ENCODE results near the gene PUS1.

PUS1 gene

DNA sequence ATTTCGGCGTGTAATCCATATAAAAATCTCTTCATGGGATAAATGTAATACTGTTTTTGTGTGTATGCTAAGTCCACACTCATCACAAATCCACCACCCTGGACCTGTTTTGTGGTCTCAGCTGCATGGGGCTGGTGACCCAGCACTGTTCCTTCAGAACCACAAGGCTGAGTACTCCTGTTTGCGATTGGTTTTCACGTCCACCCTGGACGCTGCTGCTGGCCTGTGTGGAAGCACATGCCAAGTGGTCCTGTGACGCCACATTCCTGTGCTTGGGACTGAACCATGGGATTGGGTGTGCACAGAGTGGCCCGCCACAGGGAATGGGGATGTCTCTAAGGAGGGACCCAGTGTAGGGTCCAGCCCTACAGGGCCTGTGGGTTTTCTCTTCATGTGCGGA is 4.3 kb downstream of the PUS1 start:
- TF ChIP-seq, protein P1, sequence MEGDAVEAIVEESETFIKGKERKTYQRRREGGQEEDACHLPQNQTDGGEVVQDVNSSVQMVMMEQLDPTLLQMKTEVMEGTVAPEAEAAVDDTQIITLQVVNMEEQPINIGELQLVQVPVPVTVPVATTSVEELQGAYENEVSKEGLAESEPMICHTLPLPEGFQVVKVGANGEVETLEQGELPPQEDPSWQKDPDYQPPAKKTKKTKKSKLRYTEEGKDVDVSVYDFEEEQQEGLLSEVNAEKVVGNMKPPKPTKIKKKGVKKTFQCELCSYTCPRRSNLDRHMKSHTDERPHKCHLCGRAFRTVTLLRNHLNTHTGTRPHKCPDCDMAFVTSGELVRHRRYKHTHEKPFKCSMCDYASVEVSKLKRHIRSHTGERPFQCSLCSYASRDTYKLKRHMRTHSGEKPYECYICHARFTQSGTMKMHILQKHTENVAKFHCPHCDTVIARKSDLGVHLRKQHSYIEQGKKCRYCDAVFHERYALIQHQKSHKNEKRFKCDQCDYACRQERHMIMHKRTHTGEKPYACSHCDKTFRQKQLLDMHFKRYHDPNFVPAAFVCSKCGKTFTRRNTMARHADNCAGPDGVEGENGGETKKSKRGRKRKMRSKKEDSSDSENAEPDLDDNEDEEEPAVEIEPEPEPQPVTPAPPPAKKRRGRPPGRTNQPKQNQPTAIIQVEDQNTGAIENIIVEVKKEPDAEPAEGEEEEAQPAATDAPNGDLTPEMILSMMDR (conservative IDR thresholded peaks at IDR 0.05) = no peak
- no peak overlapping the region for H3K27ac ChIP-seq

DNA sequence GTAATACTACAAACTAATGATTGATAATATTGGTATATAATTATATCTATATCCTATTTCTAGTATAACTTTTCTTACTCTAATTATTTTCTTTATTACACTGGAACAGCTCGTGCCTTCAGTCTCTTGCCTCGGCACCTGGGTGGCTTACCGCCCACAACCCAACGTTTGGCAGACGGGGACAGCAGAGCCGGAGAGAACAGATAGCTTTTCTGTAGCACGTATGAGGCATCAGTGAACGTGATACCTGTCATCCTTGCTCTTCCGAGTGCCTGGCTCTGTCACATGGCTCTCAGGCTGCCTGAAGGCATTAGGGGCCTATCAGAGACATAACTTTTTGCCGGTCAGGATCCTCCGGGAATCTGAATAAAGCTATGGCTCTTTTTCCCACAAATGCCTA is 5.5 kb downstream of the PUS1 start:
- no peak overlapping the region for H3K27ac ChIP-seq
- TF ChIP-seq, protein P1 (conservative IDR thresholded peaks at IDR 0.05) = no peak

DNA sequence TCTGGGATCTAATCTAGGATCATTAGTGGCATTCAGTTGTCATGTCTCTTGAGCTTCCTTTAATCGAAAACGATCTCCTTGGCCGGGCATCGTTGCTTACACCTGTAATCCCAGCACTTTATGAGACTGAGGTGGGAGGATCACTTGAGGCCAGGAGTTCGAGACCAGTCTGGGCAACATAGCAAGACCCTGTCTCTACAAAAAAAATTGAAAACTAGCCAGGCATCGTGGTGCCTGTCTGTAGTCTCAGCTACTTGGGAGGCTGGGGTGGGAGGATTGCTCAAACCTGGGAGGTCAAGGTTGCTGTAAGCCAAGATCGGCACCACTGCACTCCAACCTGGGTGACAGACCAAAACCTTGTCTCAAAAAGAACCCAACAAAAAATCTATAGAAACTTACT is 9.0 kb downstream of the PUS1 start:
- TF ChIP-seq, protein P1 (conservative IDR thresholded peaks at IDR 0.05) = no peak
- H3K27ac ChIP-seq = no peak overlapping the region

DNA sequence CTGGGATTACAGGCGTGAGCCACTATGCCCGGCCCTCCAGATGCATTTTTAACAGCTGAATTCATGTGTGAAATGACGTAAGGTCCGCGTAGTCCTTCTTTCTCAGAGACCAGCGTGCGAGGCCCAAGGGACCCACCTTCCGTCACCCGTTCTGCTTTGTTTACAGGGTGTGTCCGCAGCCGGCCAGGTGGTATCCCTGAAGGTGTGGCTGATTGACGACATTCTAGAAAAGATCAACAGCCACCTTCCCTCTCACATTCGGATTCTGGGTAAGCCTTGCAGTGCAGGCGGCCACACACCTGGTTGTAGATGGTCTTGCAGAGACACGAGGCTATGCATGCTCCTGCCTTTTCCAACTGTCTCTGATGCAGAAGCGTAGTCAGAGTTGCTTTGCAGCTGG is 9.9 kb downstream of the PUS1 start:
- TF ChIP-seq, protein P1 (conservative IDR thresholded peaks at IDR 0.05) = no peak
- H3K27ac ChIP-seq = no peak overlapping the region

DNA sequence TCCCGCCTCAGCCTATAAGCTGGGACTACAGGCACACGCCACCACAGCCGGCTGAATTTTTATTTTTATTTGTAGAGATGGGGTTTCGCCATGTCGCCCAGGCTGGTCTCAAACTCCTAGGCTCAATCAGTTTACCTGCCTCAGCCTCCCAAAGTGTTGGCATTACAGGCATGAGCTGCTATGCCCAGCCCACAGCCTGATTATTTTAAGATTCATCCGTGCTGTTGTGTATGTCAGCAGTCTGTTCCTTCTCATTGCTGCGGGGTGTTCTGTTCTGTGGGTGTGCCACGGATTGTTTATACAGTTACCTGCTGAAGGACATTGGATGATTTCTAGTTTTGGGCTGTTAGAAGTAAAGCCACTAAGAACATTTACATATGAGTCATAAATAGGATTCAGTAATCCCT is 11.1 kb downstream of the PUS1 start:
- H3K27ac ChIP-seq = no peak overlapping the region
- TF ChIP-seq, protein P1 (conservative IDR thresholded peaks at IDR 0.05) = no peak

DNA sequence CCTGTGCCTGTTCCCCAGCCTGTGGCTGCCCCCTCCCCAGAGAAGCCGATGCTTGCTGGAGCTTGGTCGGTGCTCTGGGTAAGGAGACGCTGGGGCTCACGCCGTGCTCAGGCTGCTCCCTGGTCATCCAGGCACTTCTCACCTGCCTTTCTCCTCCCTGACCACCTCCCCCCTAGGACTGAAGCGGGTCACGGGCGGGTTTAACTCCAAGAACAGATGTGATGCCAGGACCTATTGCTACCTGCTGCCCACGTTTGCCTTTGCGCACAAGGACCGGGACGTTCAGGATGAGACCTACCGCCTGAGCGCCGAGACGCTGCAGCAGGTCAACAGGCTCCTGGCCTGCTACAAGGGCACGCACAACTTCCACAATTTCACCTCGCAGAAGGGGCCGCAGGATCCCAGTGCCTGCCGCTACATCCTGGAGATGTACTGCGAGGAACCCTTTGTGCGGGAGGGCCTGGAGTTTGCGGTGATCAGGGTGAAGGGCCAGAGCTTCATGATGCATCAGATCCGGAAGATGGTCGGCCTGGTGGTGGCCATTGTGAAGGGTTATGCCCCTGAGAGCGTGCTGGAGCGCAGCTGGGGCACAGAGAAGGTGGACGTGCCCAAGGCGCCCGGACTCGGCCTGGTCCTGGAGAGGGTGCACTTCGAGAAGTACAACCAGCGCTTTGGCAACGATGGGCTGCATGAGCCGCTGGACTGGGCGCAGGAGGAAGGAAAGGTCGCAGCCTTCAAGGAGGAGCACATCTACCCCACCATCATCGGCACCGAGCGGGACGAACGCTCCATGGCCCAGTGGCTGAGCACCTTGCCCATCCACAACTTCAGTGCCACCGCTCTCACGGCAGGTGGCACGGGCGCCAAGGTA is 12.3 kb downstream of the PUS1 start:
- H3K27ac ChIP-seq = no peak overlapping the region
- TF ChIP-seq, protein P1 (conservative IDR thresholded peaks at IDR 0.05) = no peak

DNA sequence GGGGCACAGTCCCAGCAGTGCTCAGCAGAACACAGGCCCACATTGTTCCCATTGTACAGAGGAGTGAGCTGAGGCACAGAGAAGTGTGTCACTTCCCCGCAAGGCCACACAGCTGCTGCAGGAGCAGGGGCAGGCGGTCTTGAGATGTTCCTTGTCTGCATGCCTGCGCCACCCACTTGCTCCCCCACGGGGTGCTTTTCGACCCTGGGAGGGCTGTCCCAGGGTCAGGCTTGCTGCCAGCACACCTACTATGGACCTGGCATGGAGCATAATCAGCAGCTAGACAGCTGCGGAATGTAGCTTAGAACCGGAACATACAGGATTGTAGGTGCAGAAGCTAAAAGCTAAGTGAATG is 12.9 kb downstream of the PUS1 start:
- H3K27ac ChIP-seq = no peak overlapping the region
- TF ChIP-seq, protein P1 (conservative IDR thresholded peaks at IDR 0.05) = no peak
